Adrenal gland (tissue), 5 donors: ENCODE data around the gene LRRN2.

ENCODE experiments used
- CTCF ChIP-seq, 6 experiments: fragments of 450-650 bp in 4 of 6; fragments of 200-600 bp in 2 of 6; sonication (generic) in 1 of 6; IDR thresholded peaks; 1 replicate in 5 of 6; 2 replicates in 1 of 6; pipeline versions ENCODE4 v1.5.1 to v1.8.0; 2016 to 2021; ENCODE audit warnings: antibody characterized with exemption in 6 of 6, mild to moderate bottlenecking in 2 of 6, moderate library complexity in 1 of 6
- POLR2A ChIP-seq, 2 donors: fragments of 450-650 bp; IDR thresholded peaks; one replicate each; pipeline ENCODE4 v1.6.1; 2017; ENCODE audit warnings: antibody characterized with exemption in 2 of 2, mild to moderate bottlenecking in 2 of 2, moderate library complexity in 1 of 2
- donor health status: DM: no; HTN: no; CAD: no.

- TF ChIP-seq POLR2A (IDR thresholded peaks at IDR 0.05) (no peak), CTCF (IDR thresholded peaks at IDR 0.05) (no peak)
Observed at GRCh38 chr1:204684571-204685235, 835 bp downstream of the LRRN2 start.
